Adrenal gland (tissue), 12 donors: ENCODE data around the gene CENATAC. TPM values are rescaled to one million over a fixed set of nuclear protein-coding genes. Genes with fewer than 3 reads are reported as not detected.
"Not testable (repeated sequence)": the region's sequence is repeated elsewhere in the genome, so short reads cannot be mapped to it uniquely, and the experiment has no call there.

ENCODE experiments used
- DNase-seq, 7 donors: peaks; one replicate each; pipeline ENCODE4 v3.0.0-alpha.2; 2019 to 2020
- H3K27ac ChIP-seq, 5 donors: fragments of 200-600 bp; sonication (generic) in 4 of 5; 1 replicate in 3 of 5; 2 replicates in 2 of 5; pipeline versions ENCODE4 v1.5.1 to v1.8.0; 2016 to 2020; ENCODE audit warnings: mild to moderate bottlenecking in 1 of 5
- H3K27me3 ChIP-seq: fragments of 200-600 bp; 2 replicates; pipeline ENCODE4 v1.8.0; 2021
- H3K36me3 ChIP-seq, 2 donors: fragments of 200-600 bp; replicated peaks in 1 of 2; 1 replicate in 1 of 2; 2 replicates in 1 of 2; pipeline versions ENCODE4 v1.5.1 to v1.8.0; 2018 to 2022
- H3K4me1 ChIP-seq, 2 donors: fragments of 200-600 bp; replicated peaks in 1 of 2; 1 replicate in 1 of 2; 2 replicates in 1 of 2; pipeline versions ENCODE4 v1.5.1 to v1.8.0; 2018 to 2021
- H3K4me3 ChIP-seq, 4 donors: fragments of 200-600 bp; sonication (generic) in 3 of 4; one replicate each; pipeline ENCODE4 v1.5.1; 2016 to 2018
- H3K9me3 ChIP-seq, 3 donors: fragments of 200-600 bp; sonication (generic) in 1 of 3; replicated peaks in 1 of 3; 1 replicate in 2 of 3; 2 replicates in 1 of 3; pipeline versions ENCODE4 v1.5.1 to v1.8.0; 2016 to 2021
- CTCF ChIP-seq, 6 experiments: fragments of 450-650 bp in 4 of 6; fragments of 200-600 bp in 2 of 6; sonication (generic) in 1 of 6; IDR thresholded peaks; 1 replicate in 5 of 6; 2 replicates in 1 of 6; pipeline versions ENCODE4 v1.5.1 to v1.8.0; 2016 to 2021; ENCODE audit warnings: antibody characterized with exemption in 6 of 6, mild to moderate bottlenecking in 2 of 6, moderate library complexity in 1 of 6
- POLR2A ChIP-seq, 2 donors: fragments of 450-650 bp; IDR thresholded peaks; one replicate each; pipeline ENCODE4 v1.6.1; 2017; ENCODE audit warnings: antibody characterized with exemption in 2 of 2, mild to moderate bottlenecking in 2 of 2, moderate library complexity in 1 of 2
- WGBS, 4 donors: extraction: QIAGEN DNeasy Blood & Tissue Kit in 2 of 4; methylation state at CpG; one replicate each; pipeline versions ENCODE4 v1.1.5 to v1.1.7; 2013 to 2017; 5-methylcytosine and 5-hydroxymethylcytosine counted together
- intact Hi-C, 2 donors: fragments of 100-400 bp; cut with DNase I; formaldehyde crosslinking; loops; one replicate each; pipeline versions ENCODE4 v1.14.1 to v1.15.0; 2022 to 2023
- polyA plus RNA-seq, 3 donors: library from polyadenylated mRNA; stranded (reverse); fragments of 200-250 nt in 2 of 3; fragments of 350-450 nt in 1 of 3; fragmentation: Illumina TruSeq in 1 of 3; extraction: RNeasy Lipid Tissue Mini Kit (QIAGEN cat#74804) in 1 of 3; gene quantifications; one replicate each; pipeline ENCODE4 v1.2.3, GENCODE V29; 2013 to 2014
- total RNA-seq, 9 donors: library from RNA; depleted of rRNA in 4 of 9; stranded (reverse); fragments of >200 nt in 4 of 9; fragments of 120-200 nt in 1 of 9; fragmentation: NEBNext Ultra II Directional in 1 of 9; extraction: Animal tissue kit (Norgen Biotek cat#: 25700) in 1 of 9; gene quantifications; one replicate each; pipeline versions ENCODE4 v1.1.0 to v1.2.4, GENCODE V29; 2013 to 2023
- donor health status: healthy with polysubstance abuse.
- donor health status: Bipolar disorder and iron deficiency.
- donor health status: DM: yes; HTN: yes; CAD: no.
- donor health status: DM: no; HTN: no; CAD: no.
- donor health status: DM: no; HTN: no; CAD: no.
- donor health status: DM: yes; HTN: yes; CAD: no.

CENATAC gene
- total and polyA plus RNA-seq, 12 donors: 15.4 to 157 (median 31.2) TPM

DNA sequence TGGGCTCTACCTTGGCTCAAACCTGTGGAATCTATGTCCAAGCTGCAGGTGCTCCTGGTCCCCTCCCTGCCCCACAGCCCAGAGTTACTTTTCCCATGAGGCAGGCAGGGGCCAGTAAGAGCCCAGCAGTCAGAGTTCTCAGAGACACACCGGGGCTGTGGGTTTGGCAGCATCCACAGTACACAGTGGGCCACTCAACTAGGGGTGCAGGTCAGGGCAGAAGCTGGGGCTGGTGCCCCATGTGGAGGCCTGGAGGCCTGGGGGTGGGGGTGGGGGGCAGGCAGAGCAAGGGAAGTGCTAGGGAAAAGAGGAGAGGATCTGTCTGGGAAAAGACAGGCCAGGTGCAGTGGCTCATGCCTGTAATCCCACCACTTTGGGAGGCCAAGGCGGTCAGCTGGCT lies 39.4 kb upstream of the CENATAC start:
- no peak for TF ChIP-seq CTCF (IDR thresholded peaks at IDR 0.05)
- no peak for TF ChIP-seq POLR2A (IDR thresholded peaks at IDR 0.05)
- H3K27me3 ChIP-seq: no peaks in the 10 kb centered on the region
- no peak for DNase-seq
- H3K9me3 ChIP-seq: no peaks in the 10 kb centered on the region
- intact Hi-C loops: loop anchor here (5.0 kb wide), 1 partner anchor 271 kb away; no protein-coding TSS in a partner anchor
- H3K4me3 ChIP-seq: no peak overlapping the region
- H3K4me1 ChIP-seq: no peaks in the 10 kb centered on the region
- no peak overlapping the region for H3K27ac ChIP-seq
- WGBS, 4 donors: 56 to 94% (median 89%) methylated on average over 1 to 2 of the region's 2 CpGs
- H3K36me3 ChIP-seq: no peaks in the 10 kb centered on the region

- intact Hi-C loops: no loop called here
- Histone ChIP-seq H3K36me3 (no peaks in the 10 kb centered on the region), H3K4me1 (no peaks in the 10 kb centered on the region), H3K27me3 (no peaks in the 10 kb centered on the region), H3K4me3 (no peak overlapping the region), H3K27ac (no peak overlapping the region), H3K9me3 (no peaks in the 10 kb centered on the region)
- 82 to 100% (median 84%) methylated on average over 2 to 5 of the region's 5 CpGs for WGBS, 4 donors
- no peak for DNase-seq
- TF ChIP-seq POLR2A (IDR thresholded peaks at IDR 0.05): no peak
- TF ChIP-seq CTCF (IDR thresholded peaks at IDR 0.05): no peak
Observed at GRCh38 chr11:118961189-118961588, 36.7 kb upstream of the CENATAC start.

- Histone ChIP-seq H3K27ac (no peak overlapping the region), H3K9me3 (no peaks in the 10 kb centered on the region), H3K4me3 (no peak overlapping the region), H3K27me3 (no peaks in the 10 kb centered on the region), H3K36me3 (no peaks in the 10 kb centered on the region), H3K4me1 (no peaks in the 10 kb centered on the region)
- DNase-seq: no peak
- intact Hi-C loops: no loop called here
- WGBS, 4 donors: 40 to 68% (median 61%) methylated on average over 1 to 11 of the region's 11 CpGs
- TF ChIP-seq CTCF (IDR thresholded peaks at IDR 0.05): no peak
- no peak for TF ChIP-seq POLR2A (IDR thresholded peaks at IDR 0.05)
Observed at GRCh38 chr11:118961591-118961990, 36.3 kb upstream of the CENATAC start.

DNA sequence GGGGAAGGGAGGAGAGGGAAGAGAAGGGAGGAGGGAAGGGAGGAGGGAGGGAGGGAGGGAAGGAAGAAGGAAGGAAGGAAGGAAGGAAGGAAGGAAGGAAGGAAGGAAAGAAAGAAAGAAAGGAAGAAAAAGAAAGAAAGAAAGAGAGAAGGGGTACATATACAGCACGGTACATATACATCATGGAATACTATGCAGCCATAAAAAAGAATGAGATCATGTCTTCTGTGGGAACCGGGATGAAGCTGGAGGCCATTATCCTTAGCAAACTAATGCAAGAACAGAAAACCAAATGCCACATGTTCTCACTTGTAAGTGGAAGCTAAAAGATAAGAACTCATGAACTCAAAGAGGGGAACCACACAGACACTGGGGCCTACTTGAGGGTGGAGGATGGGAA lies 28.4 kb upstream of the CENATAC start:
- intact Hi-C loops, H3K36me3 ChIP-seq, H3K9me3 ChIP-seq, H3K4me1 ChIP-seq, DNase-seq, H3K4me3 ChIP-seq, H3K27ac ChIP-seq: not testable (repeated sequence)
- 84 to 96% (median 95%) methylated on average over 2 of the region's 2 CpGs for WGBS, 4 donors
- peaks cover 12% of the 10 kb centered on the region for H3K27me3 ChIP-seq

- Histone ChIP-seq H3K4me3 (no peak within 1 kb of the TSS), H3K36me3 (no peaks in the 10 kb centered on the region), H3K27ac (no peak within 1 kb of the TSS), H3K27me3 (peaks cover 12% of the 10 kb centered on the region), H3K4me1 (no peaks in the 10 kb centered on the region), H3K9me3 (no peaks in the 10 kb centered on the region)
- 35 to 68% (median 42%) methylated on average over 16 to 33 of the region's 33 CpGs for WGBS, 4 donors
- TF ChIP-seq CTCF (IDR thresholded peaks at IDR 0.05) (no peak), POLR2A (IDR thresholded peaks at IDR 0.05) (no peak)
- DNase-seq: no peak
- intact Hi-C loops: no loop called here
Observed at GRCh38 chr11:118971646-118972045, 26.3 kb upstream of the CENATAC start, which contains the start of gene FOXR1. FOXR1 (plus strand) TSS chr11:118971761; CDS start chr11:118971932, 171 bp downstream.
